ENCODE measurements around the gene GNG7.
"Not testable (repeated sequence)": the region's sequence is repeated elsewhere in the genome, so short reads cannot be mapped to it uniquely, and the experiment has no call there.

The GNG7 gene

DNA sequence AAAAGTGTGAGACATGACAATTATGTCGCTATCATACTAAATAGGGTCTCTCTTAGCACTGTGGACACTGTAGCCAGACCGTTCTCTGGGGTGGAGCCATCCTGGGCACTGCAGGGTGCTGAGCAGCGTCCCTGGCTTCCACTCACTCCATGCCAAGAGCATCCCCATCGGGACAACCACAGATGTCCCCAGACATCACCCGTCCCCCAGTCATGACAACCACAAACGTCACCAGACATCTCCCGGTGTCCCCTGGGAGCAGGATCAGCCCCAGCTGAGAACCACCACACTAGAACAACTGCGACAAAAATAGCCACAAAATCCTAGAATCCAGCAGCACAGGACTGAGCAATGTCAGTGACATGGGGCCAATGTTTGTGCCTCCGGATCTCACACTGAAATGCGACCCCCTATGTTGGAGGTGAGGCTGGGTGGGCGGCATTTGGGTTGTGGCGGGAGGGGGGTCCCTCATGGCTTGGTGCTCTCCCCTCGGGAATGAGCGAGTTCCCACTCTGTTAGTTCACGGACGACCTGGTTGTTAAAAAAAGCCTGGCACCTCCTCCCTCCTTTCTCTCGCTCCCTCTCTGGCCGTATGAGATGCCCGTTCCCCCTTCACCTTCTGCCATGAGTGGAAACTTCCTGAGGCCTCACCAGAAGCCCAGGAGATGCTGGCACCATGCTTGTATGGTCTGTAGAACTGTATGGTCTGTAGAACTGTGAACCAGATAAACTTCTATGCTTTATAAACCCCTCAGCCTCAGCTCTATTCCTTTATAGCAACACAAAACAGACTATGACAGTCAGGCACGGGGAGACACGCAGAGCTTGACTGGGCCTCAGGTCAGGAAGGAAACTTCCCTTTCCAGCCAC, 132.7 kb downstream of the GNG7 start:
- DNase-seq: no peak

DNA sequence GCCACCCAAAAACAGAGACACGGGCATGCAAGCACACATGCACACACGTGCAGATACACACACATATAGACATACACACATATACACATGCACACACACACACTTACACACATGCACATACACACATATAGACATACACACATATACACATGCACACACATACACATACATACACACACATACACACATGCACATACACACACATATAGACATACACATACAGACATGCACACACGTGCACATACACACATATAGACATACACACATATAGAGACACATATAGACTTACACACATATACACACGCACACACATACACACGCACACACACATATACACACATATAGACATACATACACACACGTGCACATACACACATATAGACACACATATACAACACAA, 134.5 kb downstream of the GNG7 start:
- no peak for DNase-seq

DNA sequence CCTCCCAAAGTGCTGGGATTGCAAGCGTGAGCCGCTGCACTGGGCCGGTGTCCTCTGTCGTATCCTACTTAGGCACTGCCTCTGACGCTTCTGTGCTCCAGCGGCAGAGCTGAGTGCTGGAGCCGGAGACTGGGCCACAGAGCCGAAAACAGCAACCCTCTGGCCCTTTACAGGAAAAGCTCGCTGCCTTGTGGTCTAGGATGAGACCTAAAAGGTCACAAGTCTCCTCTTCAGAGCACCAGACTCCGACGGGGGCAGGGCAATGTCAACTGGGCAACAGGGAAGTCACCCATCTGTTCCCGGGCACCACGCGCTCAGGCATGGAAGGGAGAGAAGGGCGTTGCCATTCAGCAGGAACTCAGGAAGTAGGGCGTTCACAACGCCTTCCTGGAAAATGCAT, 134.9 kb downstream of the GNG7 start:
- no peak for DNase-seq

DNA sequence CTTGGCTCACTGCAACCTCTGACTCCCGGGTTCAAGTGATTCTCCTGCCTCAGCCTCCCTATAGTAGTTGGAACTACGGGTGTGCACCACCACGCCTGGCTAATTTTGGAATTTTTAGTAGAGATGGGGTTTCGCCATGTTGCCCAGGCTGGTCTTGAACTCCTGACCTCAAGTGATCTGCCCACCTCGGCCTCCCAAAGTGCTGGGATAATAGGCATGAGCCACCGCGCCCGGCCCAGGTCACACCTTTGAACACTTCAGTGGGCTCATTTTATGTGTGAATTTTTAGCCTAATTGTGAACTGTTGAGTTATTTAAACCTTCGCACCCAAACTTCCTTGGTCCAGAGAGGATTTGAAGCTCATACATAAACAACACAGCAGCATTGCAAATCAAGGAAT, 138.9 kb downstream of the GNG7 start:
- not testable (repeated sequence) for DNase-seq

DNA sequence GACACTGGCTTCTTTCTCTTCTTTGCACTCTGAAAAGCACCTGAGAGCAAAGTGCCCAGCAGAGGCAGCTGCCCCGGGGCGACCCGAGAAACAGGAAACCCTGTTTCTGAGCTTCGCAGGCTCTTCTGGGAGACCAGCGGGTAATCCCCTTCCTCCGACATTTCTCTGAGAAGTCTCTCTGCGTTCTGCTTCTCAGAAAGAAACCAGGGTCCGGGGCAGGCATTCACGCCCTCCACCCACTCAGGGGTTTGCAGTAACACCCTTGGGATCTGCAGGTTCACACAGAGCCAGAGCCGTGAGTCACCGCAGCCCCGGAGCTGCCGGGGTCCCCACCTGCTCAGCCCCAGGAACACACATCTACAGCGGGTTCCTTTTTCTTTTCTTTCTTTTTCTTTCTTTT, 140.6 kb downstream of the GNG7 start:
- no peak for DNase-seq

DNA sequence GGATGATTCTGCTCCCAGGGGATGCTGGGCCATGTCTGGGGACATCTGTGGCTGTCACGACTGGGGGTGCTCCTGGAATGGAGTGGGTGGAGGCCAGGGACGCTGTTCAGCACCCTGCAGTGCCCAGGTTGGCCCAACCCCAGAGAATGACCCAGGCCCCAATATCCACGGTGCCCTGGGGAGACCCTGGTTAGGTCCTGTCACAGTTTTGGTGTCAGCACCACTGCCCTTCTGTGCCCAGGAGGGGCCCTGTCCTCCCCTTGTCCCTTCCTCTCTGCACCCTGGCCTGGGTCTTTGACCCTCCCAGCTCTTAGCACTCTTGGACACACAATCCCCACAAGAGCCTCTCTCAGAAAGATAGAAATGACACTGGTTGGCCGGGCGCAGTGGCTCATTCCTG, 141.3 kb downstream of the GNG7 start:
- DNase-seq: no peak

DNA sequence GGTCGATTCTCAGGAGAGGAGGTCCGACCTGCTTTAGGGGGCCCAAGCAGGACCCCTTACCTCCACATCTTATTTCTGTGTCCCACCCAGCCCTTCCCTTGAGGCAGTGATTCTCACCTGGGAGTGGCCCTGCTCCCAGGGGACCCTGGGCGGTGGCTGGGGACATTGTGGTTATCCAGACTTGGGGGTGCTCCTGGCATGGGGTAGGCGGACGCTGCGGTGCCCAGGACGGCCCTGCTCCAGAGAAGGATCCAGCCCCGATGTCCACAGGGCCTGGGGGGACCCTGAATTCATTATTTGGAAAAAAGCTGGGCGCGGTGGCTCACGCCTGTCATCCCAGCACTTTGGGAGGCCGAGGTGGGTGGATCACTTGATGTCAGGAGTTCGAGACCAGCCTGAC, 142.1 kb downstream of the GNG7 start:
- DNase-seq: no peak

DNA sequence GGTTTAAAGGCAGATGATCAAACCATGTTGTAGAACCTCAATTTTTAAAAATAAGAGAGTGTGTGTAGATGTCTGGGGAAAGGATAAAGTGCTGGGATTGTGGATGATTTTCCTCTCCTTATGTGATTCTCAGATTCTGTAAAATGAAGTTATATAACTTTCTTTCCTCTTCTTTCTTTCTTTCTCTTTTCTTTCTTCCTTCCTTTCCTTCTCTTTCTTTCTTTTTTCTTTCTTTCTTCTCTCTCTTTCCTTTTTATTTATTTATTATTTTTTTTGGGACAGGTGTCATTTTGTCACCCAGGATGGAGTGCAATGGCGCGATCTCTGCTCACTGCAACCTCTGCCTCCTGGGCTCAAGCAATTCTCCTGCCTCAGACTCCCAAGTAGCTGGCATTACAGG, 144.0 kb downstream of the GNG7 start:
- DNase-seq: no peak

DNA sequence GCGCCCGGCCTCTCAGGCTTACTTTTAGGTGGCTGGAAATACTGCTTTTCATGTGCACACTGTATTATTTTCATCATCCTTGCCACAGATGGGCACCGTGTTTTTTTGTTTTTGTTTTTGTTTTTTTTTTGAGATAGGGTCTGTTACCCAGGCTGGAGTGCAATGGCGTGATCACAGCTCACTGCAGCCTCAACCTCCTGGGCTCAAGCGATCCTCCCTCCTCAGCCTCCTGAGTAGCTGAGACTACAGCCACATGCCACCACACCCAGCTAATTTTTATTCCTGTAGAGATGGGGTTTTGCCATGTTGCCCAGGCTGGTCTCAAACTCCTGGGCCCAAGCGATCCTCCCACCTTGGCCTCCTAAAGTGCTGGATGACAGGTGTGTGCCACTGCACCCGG, 144.4 kb downstream of the GNG7 start:
- DNase-seq: not testable (repeated sequence)

DNA sequence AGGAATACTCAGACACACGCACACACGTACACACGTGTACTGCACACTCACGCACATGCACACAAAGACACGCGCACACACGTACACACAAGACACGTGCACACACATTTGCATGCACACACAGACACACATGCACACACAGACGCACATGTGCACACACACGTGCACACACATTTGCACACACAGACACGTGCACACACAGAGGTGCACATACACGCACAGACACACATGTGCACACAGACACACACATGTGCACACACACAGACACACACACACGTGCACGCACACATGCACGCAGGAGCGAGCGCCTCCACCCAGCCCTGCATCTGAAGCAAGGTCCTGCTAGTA, 145.4 kb downstream of the GNG7 start:
- no peak for DNase-seq

DNA sequence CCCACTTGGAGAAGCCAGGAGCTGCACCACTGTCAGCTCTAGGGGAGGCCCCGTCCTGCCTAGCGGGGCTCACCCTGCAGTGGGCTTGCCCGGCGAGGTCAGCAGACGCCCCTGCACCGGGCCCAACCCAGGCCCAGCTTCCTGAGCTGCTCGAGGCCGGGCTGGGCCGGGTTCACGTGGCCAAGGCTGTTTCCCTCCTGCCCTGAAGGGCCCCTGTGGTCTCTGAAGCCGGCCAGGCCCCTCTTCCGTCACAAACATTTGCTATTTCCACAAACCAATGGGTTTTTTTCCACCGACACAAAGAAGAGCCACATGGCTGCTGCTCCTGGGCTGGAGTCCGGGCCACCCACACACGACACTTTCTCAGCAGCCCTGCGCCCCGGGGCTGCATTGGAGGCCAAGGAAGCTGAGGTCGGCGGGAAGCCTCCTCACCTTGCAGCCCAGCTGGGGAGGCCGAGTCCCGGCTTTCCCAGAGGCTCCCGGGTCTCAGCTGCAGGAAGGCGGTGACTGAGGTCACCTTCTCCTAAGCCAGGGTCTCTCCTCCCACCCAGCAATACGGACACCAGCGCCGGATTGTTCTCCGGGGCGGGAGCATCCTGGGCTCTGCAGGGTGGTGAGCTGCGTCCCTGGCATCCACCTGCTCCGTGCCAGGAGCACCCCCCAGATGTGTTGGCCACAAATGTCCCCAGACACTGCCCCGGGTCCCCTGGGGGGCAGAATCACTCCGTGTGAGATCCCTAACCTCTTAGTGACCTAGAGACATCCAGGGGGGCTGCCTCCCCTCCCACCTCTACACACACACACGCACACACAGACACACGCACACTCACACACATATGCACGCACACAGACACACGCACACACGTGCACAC, 146.0 kb downstream of the GNG7 start:
- no peak for DNase-seq

DNA sequence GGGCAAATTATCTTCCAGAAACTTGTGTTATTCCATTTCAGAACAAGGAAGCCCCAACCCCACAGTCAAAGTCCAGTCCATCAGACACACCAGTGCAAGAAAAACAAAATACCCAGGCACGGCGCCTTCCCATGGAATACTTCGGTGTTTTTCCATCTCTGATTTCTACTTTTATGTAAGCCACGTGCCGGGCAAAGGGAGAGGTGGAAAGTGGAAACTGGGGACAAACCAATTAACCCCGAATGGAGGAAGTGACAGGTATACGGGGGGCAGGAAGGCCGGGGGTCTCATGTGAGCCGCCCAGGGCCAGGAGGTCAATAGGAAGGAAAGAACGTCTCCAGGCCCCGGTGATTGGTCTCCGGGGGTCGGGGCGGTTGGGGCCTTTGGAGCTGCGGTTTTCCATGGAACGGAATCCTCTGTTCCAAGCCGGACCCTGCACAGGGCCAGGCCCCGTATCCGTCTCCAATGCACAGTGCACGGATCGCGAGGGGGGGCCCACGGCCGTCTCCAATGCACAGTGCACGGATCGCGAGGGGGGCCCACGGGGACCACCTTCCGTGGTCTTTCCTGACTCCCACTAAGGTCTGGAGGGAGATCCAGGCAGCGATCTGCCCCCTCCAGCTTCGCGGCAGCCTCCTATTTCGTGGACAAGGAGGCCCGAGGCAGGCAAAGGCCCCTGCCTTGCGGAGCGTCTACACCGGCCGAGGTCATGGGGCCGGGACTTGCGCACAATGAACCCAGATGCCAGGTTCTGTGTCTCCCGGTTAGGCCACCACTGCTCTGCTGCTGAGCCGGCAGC, 146.9 kb downstream of the GNG7 start:
- no peak for DNase-seq

DNA sequence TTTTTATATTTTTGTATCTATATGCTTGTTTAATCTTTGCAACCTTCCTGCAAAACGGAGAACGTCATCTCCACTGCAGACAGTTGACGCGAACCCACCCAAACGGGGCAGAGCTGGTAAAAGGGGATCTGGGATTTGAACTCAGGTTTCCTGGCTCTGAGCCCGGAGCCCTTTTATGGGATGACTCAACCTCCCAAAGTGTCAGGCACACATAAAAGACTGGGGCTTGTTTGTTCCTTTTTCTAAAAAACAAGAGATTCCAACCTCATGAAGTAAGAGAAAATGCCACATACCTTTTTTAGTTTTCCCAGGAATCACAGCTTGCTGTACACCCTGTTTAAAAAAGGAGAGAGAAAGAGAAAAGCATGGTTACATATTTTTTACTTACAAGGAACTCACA, 147.6 kb downstream of the GNG7 start:
- no peak for DNase-seq

DNA sequence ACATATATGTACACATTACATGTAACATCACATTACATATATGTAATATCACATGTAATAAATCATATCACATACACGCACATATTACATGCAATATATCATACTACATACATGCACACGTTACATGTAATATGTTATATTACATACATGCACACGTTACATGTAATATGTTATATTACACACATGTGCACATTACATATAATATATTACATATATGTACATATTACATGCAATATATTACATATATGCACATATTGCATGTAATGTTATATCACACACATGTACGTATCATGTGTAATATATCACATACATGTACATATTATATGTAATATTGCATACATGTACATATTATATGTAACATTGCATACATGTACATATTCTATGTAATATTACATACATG, 149.0 kb downstream of the GNG7 start:
- DNase-seq: no peak

DNA sequence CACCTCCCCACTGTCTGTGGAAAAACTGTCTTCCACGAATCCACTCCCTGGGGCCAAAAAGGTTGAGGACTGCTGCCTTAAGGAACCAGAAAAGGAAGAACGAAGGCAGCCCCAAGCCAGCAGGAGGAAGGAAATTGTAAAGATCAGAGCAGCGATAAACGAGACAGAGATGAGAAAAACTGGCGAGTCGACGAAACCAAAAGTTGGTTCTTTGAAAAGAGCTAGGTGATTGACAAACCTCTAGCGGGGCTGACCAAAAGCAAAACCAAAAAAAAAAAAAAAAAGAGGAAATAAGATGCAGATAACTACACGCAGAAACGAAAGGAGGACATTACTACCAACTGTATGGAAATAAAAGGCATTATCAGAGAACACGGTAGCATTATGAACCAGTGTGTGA, 149.6 kb downstream of the GNG7 start:
- DNase-seq: no peak

DNA sequence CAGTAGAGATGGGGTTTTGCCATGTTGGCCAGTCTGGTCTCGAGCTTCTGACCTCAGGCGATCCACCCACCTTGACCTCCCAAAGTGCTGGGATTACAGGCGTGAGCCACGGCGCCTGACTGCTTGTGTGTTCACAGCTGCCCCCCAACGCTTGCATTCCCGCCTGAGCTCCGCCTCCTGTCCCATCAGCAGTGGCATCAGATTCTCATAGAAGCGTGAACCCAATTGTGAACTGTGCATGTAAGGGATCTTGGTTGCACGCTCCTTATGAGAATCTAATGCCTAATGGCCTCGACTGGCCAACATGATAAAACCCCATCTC, 150.7 kb downstream of the GNG7 start:
- no peak for DNase-seq

DNA sequence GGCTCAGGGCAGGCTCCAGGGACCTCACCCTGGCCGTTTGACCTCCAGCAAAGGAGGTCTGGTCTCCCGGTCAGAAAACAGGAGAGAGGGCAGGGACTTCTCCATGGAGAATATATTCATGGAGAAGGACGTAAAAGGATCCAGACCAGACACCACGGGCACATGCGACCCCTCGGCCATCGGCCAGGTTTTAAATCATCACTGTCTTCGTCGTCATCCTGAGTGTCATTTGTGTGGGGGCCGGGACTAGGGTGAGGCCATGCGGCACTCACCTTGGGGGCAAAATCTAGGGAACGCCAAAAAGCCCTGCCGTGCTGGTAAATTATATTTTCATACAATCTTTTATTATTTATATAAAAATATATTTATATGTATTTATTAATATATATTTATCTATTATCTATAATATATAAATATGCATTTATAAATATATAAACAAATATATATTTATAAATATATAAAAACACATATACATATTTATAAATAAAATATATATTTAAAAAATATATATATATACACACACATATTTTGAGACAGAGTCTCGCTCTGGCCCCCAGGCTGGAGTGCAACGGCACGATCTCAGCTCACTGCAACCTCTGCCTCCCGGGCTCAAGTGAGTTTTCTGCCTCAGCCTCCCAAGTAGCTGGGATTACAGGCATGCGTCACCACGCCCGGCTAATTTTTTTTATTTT, 151.2 kb downstream of the GNG7 start:
- no peak for DNase-seq

DNA sequence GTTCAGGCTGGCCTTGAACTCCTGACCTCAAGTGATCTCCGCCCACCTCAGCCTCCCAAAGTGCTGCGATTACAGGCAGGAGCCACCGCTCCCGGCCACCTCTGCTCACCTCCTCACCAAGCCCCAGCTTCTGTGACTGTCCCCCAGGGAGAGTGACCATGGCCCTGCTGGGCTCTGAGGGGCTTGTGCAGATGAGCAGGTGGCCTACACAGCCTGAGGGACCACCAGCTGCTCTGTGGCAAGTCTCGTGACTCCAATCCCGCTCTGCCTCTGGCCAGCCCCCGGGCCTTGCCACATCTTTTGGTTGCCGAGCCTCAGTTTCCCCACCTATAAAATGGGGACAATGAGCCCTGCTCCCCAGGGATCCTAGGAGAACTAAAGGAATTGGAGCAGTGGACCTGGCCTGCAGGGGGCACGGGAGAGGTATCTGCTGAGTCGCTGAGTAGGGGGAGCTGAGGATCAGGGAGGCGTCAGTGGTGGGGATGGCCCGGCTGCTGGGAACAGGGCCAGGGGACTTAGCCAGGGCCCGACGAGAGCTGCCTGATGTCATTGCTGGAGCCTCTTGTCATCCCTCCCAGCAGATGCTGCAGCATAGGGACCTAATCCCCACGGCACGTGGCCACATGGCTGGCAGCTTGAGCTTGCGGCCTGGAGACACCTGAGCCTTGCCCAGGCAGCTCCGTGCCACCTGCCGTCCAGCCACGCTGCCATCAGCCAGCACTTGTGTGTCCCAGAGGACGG, 151.9 kb downstream of the GNG7 start:
- DNase-seq: no peak

DNA sequence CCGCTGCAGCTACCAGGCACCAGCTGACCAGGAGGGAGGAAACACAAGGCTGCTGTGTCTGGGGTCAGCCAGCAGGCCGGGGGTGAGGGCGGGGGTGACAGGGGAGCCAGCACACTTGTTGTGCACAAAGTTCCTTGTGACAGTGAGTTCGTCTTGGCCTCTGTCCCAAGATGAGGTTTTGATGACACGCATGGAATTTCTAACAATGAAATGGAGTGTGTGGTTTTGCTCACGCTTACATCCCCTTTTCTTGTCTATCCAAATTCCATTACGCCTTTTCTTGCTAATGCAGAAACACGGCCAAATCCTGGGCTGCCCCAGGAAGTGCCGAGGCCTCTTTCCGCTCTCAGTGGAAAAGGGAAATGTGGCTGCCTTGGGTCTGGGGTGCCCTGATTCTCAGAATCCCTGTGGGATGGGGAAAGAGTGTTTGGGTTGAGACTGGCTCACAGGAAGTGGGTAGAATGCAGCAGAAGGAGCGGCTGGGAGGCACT, 152.7 kb downstream of the GNG7 start:
- DNase-seq: no peak

DNA sequence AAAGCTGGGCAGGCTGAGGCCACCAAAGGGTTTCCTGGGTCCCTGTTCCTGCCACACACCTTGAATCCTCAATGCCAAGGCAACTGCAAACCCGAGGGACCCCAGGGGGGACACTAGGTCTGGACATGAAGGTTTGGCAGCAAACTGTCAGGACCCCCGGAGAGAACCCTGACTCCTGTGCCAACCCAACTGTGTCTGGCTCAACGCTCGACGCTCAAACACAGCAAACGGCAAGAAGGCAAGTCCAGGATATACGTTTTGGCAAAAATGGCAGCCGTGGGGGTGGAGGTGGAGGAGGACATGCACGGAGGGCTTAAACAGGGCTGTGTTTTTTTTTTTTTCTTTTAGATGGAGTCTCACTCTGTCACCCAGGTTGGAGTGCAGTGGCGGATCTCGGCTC, 153.5 kb downstream of the GNG7 start:
- DNase-seq: no peak

DNA sequence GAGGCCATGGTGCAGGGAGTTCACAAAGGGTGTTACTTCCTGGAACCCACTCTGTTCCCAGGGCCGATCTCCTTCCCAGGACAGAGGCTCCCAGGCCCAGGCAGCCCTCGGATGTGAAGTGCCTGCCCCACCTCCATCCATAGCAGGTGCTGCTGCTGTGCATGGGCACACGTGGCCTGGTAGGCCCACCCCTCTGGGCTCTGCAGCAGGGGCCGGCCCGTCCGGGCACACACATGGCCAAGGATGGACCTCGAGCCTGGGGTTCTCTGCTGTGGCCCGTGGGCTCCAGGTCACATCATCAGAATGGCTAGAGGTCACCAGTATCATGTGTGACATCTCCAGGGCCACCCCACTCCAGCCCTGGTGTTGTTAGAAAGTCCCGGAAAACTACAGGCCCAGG, 154.8 kb downstream of the GNG7 start:
- DNase-seq: no peak

DNA sequence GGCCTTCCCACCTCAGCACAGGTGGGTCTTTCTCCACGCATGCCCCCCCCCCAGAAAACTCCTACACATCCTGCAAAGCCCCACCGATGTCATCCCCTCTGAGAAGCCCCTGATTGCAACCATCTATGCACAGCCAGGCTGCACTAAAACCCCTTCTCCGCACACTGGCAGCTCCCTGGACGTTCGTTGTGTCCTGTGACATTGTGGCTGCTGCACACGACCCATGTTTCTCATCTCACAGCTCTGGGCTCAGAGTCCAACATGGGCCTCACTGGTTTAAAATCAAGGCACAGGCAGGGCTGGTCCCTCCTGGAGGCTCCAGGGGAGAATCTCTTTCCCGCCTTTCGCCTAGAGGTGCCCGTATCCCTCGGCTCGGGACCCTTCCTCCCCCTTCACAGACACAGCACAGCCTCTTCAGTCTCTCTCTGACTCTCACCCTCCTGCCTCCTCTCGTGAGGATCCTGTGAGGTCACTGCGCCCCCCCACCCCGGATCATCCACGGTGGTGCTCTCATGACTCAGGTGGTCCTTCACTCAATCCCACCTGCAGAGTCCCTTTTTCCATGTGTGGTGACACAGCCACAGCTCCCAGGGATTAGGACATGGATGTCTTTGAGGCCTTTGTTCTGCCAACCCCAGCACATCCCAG, 155.3 kb downstream of the GNG7 start:
- no peak for DNase-seq

Data from 8988T (cell line).